ENCODE data around the gene SLC28A3.
"Not testable (repeated sequence)": the region's sequence is repeated elsewhere in the genome, so short reads cannot be mapped to it uniquely, and the experiment has no call there.

- TF ChIP-seq POLR2A (IDR thresholded peaks at IDR 0.05; ENCODE audit: low read depth, low read length); CTCF (IDR thresholded peaks at IDR 0.05; ENCODE audit: extremely low read depth in 1 of 2, insufficient read depth in 1 of 2, low read depth in 1 of 2, low read length in 2 of 2); JUN (IDR thresholded peaks at IDR 0.05; ENCODE audit: borderline replicate concordance, insufficient read depth, insufficient read length, low read depth); MAX (IDR thresholded peaks at IDR 0.05; ENCODE audit: insufficient read depth, insufficient read length); EZH2 (IDR thresholded peaks at IDR 0.05; ENCODE audit: borderline replicate concordance, low read depth, low read length, severe bottlenecking); FOS (IDR thresholded peaks at IDR 0.05; ENCODE audit: borderline replicate concordance, insufficient read depth, low read length); POLR2AphosphoS5 (IDR thresholded peaks at IDR 0.05; ENCODE audit: insufficient read depth, low read depth, low read length); GATA2 (IDR thresholded peaks at IDR 0.05; ENCODE audit: insufficient read depth, insufficient read length, low read depth, low read length); MYC (IDR thresholded peaks at IDR 0.05; ENCODE audit: low read depth, low read length): not testable (repeated sequence)
These were observed 27.2 kb upstream of the SLC28A3 start for GRCh38 chr9:84367726-84368125.
